Activated effector memory CD4-positive, alpha-beta T cell treated with Interleukin-2 at 50 U/mL for 16 hours (primary cell): Measurements from ENCODE around the gene AQP1.
A peak's percentile ranks its signal among the peaks of the same experiment; 100 is the strongest.

ENCODE experiments used
- DNase-seq: peaks from one replicate; pipeline ENCODE4 v3.0.0-alpha.2; 2020

AQP1 gene

GRCh38 chr7:30938435-30939316 is 27.0 kb downstream of the AQP1 start:
- DNase-seq = peak; percentile 27

GRCh38 chr7:30941582-30942323 is 30.1 kb downstream of the AQP1 start:
- DNase-seq = no peak

DNA sequence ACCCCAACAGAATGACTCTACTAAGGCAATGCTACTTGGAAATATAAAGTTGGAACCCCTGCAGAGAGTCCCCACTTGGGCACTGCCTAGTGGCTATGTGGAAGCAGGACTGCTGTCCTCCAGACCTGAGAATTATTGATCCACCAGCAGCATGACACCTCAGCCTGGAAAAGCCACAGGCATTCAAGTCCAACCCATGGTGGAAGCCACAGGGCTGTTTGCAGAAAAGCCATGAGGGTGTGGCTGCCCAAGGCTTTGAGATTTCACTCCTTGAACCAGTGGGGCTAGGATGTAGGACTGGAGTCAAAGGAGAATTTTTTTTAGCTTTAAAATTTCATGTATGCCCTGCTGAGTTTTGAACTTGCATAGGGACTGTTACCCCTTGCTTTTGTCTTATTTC is 38.5 kb downstream of the AQP1 start:
- no peak for DNase-seq

DNA sequence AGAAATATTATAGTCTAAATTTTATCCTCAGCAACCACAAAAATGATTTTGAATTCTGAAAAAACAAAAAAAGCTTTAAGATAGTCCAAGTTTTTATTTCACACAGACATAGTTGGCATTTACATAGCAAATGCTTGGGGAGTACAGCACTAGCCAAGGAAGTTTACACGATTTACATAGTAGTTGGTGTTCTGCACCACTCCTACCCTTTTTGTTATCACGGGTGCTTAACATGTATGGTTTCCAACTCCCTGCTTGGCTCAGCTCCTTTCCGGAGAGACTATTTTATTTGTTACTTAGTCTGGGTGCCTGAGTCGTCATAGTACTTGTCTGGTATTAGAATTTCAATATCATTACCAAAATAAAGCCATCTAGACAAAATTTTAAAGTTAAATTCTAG is 43.3 kb downstream of the AQP1 start:
- no peak for DNase-seq

DNA sequence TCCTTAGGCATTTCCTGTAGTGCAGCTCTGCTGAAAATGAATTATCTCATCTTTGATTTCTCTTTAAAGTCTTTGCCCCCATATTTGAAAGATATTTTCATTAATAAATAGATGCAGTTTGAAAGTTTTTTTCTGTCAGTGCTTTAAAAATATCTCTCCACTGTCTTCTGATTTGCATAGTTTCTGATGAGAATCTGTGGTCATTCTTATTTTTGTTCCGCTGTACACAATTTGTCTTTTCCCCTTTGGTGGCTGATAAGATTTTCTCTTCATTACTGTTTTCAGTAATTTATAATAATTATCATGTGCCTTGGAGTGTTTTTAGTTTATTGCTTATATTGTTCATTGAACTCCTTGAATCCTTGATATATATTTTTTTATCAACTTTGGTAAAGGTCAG is 45.1 kb downstream of the AQP1 start:
- DNase-seq = no peak

GRCh38 chr7:30963842-30964241 is 52.2 kb downstream of the AQP1 start, which contains the start of gene GHRHR:
GHRHR (plus strand) TSS chr7:30963953; CDS start chr7:30964069, 116 bp downstream.
- DNase-seq = no peak

- DNase-seq = no peak
Measured at GRCh38 chr7:30965372-30965771, 53.7 kb downstream of the AQP1 start.

GRCh38 chr7:30965883-30966282 is 54.2 kb downstream of the AQP1 start:
- no peak for DNase-seq

DNA sequence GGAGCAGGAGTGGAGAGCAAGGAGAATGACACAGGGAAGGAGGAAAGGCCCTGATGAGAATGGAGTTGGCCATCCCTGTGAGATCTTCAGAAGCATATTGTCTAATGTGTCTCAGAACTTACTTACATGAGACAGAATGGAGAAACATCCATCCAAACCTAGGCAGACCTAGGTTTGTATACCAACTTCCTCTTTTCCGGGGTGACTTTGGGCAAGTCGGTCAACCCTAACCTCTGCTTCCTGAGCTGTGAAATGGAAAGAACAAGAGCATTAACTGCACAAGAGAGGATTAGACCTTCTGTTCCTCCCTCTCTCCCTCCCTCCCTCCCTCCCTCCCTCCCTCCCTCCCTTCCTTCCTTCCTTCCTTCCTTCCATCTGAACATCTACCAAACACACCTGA is 56.6 kb downstream of the AQP1 start:
- DNase-seq = no peak

DNA sequence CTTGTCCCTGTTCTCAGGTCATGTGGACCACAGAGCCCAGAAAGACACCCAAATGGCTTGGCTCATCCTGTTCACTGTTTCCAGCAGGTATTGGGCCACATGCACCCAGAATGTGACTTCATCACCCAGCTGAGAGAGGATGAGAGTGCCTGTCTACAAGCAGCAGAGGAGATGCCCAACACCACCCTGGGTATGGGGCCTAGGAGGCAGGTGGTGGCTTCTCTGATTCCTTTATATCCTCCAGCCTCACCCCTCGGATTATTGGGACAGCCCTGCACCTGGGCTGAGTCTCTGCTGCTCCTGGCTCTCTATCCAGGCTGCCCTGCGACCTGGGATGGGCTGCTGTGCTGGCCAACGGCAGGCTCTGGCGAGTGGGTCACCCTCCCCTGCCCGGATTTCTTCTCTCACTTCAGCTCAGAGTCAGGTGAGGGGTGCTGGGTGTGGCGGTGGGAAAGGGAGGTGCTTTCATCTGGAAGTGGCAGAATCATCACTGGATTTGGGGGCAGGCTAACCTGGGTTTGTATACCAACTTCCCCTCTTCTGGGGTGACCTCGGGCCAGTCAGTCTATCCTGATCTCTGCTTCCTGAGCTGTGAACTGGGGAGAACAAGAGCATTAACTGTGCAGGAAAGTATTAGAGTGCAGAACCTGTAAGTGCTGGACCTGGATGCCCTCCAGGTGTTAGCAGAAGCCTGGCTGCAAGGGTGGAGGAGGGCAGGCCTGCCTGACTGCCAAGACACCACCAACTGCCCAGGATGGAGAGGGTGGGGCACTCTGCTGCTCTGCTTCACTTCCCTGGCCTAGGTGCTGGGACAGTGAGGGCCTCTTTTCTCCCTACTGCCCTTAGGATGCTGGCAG is 57.3 kb downstream of the AQP1 start:
- no peak for DNase-seq

DNA sequence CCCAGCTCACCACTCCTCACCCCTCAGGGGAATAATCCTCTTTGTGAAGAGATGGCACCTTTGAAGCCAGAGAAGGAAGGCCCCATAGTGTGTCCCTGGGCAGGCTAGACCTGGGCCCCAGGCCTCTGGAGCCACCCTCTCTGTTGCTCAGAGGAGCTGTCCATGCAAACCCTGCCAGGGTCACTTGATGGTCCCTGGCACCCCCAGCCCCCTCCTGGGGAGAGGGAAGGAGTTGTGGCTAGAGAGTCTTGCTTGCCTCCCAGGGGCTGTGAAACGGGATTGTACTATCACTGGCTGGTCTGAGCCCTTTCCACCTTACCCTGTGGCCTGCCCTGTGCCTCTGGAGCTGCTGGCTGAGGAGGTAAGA is 57.9 kb downstream of the AQP1 start:
- DNase-seq = no peak

GRCh38 chr7:30970074-30970473 is 58.4 kb downstream of the AQP1 start:
- no peak for DNase-seq

DNA sequence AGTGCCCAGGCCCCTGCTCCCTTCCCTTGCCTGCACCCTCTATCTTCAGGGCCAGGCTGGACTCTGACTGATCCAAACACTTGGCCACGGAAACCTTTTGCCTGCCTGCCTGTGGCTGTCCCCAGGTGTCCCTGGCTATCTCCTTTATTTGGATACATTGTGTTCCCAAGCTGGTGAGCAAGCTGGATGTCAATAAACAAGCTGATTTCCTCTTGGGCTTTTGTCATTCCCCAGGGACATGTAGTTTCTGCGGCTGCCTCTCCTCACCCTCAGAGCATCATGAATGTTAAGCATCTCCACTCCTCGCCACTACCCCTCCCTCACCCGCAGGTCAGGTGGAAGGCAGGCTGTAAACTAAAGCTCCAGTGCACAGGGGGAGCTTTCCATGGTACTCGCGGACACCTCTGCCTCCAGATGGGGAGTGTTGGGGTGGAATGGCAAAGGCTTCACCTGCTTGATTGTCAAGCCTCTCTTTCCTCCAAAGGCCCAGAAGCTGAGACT is 59.0 kb downstream of the AQP1 start:
- DNase-seq = no peak

- no peak for DNase-seq
Measured at GRCh38 chr7:30971440-30971839, 59.8 kb downstream of the AQP1 start.

- DNase-seq = no peak
Measured at GRCh38 chr7:30971840-30972563, 60.3 kb downstream of the AQP1 start.

DNA sequence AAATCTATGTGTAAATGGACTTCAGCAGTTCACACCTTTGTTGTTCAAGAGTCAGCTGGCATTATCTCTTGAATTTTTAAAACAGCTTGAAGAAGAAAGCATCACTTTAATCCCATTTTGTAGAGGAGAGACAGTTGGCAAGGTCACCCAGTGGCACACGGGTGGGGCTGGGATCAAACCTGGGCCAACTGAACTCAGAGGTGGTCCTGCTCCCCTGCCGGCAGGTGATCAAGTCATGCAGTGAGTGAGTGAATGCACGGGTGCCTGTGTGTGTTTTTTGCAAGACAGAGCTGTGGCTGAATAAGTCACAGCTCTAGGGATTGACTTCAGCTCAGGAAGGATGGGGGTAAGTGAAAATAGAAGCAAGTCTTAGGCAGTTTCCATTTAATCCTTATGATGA is 61.6 kb downstream of the AQP1 start:
- DNase-seq = no peak

DNA sequence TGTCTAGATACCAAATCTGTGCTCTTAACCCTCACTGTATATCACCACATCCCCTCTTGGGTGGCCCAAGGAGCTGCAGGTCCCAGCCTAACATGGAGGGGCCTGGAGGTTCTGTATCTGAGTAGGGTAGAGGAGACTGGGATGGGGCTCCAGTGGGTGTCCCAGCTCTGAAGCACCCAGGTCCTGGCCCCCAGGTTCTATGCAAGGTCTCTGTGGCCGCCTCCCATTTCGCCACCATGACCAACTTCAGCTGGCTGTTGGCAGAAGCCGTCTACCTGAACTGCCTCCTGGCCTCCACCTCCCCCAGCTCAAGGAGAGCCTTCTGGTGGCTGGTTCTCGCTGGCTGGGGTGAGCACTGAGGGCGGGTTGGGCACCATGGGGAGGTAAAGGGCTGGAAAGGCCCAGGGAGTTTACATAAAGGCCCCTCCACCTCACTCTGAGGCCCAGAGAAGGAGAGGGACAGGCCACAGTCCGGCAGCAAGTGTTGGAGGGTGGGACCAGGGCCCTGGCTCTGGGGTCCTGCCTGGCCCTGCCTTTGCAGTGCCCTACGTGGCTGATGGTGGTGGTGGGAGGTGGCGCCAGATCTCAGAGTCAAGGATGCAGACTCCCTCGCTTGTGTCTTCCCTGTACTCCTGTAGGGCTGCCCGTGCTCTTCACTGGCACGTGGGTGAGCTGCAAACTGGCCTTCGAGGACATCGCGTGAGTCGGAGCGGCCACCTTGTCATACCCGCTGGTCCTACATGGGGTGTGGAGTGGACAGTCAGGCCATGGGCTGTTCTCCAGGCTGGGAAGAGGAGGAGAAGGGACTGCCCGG is 62.3 kb downstream of the AQP1 start:
- DNase-seq = no peak

GRCh38 chr7:30974605-30975255 is 63.1 kb downstream of the AQP1 start:
- DNase-seq = no peak
